Effector memory CD4-positive, alpha-beta T cell (primary cell): ENCODE data around the gene WDR36.
A peak's percentile ranks its signal among the peaks of the same experiment; 100 is the strongest.

ENCODE experiments used
- DNase-seq, 3 donors: peaks; one replicate each; pipeline ENCODE4 v3.0.0-alpha.2; 2020
- H3K27ac ChIP-seq: 2 replicates; pipeline ENCODE4 v1.7.0; 2013; ENCODE audit warnings: mild to moderate bottlenecking, low read length, moderate library complexity; ENCODE audit not compliant: insufficient read depth, poor library complexity, severe bottlenecking
- H3K27me3 ChIP-seq: replicated peaks from 2 replicates; pipeline ENCODE4 v1.7.0; 2013; ENCODE audit warnings: mild to moderate bottlenecking, low read length; ENCODE audit not compliant: insufficient read depth, control insufficient read depth, poor library complexity, severe bottlenecking
- H3K36me3 ChIP-seq: 2 replicates; pipeline ENCODE4 v1.7.0; 2013; ENCODE audit warnings: mild to moderate bottlenecking, low read length, moderate library complexity; ENCODE audit not compliant: control insufficient read depth, insufficient read depth
- H3K4me1 ChIP-seq: 2 replicates; pipeline ENCODE4 v1.7.0; 2013; ENCODE audit warnings: low read length, mild to moderate bottlenecking; ENCODE audit not compliant: control insufficient read depth, insufficient read depth, poor library complexity, severe bottlenecking
- H3K4me3 ChIP-seq: 2 replicates; pipeline ENCODE4 v1.7.0; 2013; ENCODE audit warnings: low read length, low read depth, mild to moderate bottlenecking; ENCODE audit not compliant: insufficient read depth, poor library complexity, severe bottlenecking
- H3K9me3 ChIP-seq: 2 replicates; pipeline ENCODE4 v1.7.0; 2013; ENCODE audit warnings: mild to moderate bottlenecking, low read length, moderate library complexity; ENCODE audit not compliant: control insufficient read depth
- total RNA-seq, 3 donors: gene quantifications; one replicate each; lab custom pipeline; 2026; lab: John Stamatoyannopoulos, UW

The WDR36 gene
- total RNA-seq = 38.5 to 49.6 (median 46.1) reads per million in 3 donors

GRCh38 chr5:111092062-111092853, at the start of gene WDR36:
Gene WDR36, plus strand, starts transcription at chr5:111092348. Its CDS starts 109 bp downstream, at chr5:111092457.
- Histone ChIP-seq H3K27ac (peak within 1 kb of the TSS; percentile 85), H3K27me3 (no peaks in the 10 kb centered on the region), H3K36me3 (peaks cover 8% of the 10 kb centered on the region), H3K4me3 (peak within 1 kb of the TSS; percentile 95), H3K9me3 (no peaks in the 10 kb centered on the region), H3K4me1 (peaks cover 10% of the 10 kb centered on the region)
- DNase-seq = peak; percentile 68 to 78 (median 77)

DNA sequence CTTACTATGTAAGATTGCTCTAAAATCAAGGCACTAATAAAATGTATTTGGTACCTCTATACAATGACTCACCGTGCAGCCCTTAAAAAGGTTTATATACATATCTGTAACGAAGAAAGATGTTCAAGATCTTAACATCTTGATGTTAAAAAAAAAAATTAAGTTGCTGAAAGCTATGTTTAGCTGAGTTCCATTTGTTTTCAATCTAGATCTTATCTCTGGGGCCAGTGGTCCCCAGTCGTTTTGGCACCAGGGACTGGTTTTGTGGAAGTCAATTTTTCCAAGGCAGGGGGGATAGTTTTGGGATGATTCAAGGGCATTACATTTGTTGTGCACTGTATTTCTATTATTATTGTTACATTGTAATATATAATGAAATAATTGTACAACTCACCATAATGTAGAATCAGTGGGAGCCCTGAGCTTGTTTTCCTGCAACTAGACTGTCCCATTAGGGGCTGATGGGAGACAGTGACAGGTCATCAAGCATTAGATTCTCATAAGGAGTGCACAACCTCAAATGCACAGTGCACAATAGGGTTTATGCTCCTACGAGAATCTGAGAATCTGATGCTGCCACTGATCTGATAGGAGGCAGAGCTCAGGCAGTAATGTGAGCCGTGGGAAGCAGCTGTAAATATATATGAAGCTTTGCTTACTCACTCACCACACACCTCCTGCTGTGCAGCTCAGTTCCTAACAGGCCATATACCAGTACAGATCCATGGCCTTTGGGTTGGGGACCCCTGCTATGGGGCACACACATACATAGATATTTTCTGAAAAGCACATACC, 48.2 kb upstream of the WDR36 start:
- Histone ChIP-seq H3K4me3 (no peak overlapping the region), H3K27me3 (no peaks in the 10 kb centered on the region), H3K9me3 (no peaks in the 10 kb centered on the region), H3K27ac (no peak overlapping the region), H3K4me1 (no peaks in the 10 kb centered on the region), H3K36me3 (no peaks in the 10 kb centered on the region)
- no peak for DNase-seq

- Histone ChIP-seq H3K9me3 (no peaks in the 10 kb centered on the region), H3K27ac (no peak overlapping the region), H3K36me3 (no peaks in the 10 kb centered on the region), H3K4me1 (no peaks in the 10 kb centered on the region), H3K4me3 (no peak overlapping the region), H3K27me3 (peaks cover 7% of the 10 kb centered on the region)
- no peak for DNase-seq
These were observed 34.1 kb upstream of the WDR36 start for GRCh38 chr5:111058064-111058463.

DNA sequence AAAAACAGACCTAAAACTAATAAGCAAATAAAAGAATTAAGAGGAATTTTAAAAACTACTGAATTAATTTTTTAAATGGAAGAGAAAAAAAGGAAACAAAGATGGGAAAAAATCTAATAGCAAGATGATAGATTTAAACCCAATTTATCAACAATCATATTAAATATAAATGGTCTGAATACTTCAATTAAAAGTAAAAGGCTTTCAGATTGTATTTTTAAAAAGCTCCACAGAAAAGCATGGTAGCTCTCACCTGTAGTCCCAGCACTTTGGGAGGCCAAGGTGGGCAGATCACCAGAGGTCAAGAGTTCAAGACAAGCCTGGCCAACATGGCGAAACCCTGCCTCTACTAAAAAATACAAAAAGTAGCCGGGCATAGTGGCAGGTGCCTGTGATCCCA, 32.0 kb upstream of the WDR36 start:
- no peak overlapping the region for H3K4me3 ChIP-seq
- H3K9me3 ChIP-seq = no peaks in the 10 kb centered on the region
- H3K27ac ChIP-seq = no peak overlapping the region
- H3K27me3 ChIP-seq = peaks cover 7% of the 10 kb centered on the region
- no peak for DNase-seq
- no peaks in the 10 kb centered on the region for H3K36me3 ChIP-seq
- H3K4me1 ChIP-seq = no peaks in the 10 kb centered on the region

DNA sequence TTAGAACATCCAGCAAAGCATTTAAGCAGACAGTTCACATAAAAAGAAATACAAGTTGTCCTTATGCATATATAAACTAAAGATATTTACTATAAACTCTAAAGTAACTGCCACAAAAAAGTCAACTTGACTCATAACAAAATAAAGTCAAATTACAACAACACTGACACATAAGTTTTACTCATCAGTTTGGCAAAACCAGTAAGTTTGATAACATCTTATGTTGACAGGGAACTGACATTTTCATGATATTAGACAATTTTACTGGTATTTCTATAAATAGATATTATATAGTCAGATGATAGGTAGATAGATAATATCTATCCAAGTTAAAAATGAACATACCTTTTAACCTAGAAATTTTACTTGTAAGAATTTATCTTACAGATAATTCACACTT, 30.5 kb upstream of the WDR36 start:
- no peaks in the 10 kb centered on the region for H3K4me1 ChIP-seq
- DNase-seq = no peak
- no peak overlapping the region for H3K4me3 ChIP-seq

DNA sequence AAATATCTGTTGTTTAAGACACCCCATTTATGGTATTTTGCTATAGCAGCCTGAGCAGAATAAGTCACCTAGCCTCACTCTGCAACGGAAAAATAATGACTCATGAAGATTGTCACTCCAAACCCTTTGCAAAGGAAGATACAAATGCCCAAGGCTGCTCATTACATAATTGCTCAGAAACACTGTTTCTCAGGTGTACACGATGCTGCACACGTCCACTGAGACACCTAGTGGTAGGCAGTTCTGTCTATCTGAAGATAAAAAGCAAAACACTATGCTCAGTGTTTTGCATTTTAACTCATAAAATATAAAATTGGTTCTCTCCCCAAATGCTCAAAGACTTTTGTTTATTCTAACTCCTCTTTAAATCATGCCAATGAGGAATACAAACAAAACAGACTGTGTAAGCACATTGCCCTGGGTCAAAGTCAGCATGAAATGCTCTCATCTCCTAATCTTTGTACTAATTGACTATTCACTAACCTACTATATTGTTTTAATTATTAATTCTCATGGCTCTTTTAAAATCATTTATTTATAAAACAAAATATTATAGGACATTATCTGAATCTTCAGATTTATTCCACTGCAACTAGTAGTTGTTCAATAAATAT, 28.3 kb upstream of the WDR36 start:
- H3K36me3 ChIP-seq = no peaks in the 10 kb centered on the region
- DNase-seq = no peak
- H3K27ac ChIP-seq = no peak overlapping the region
- peaks cover 13% of the 10 kb centered on the region for H3K27me3 ChIP-seq
- H3K4me1 ChIP-seq = no peaks in the 10 kb centered on the region
- no peak overlapping the region for H3K4me3 ChIP-seq
- H3K9me3 ChIP-seq = no peaks in the 10 kb centered on the region

More for the DNA sequence above, 30.5 kb upstream of the WDR36 start:
- no peaks in the 10 kb centered on the region for H3K36me3 ChIP-seq
- no peak overlapping the region for H3K27ac ChIP-seq
- H3K27me3 ChIP-seq = peaks cover 7% of the 10 kb centered on the region
- H3K9me3 ChIP-seq = no peaks in the 10 kb centered on the region

DNA sequence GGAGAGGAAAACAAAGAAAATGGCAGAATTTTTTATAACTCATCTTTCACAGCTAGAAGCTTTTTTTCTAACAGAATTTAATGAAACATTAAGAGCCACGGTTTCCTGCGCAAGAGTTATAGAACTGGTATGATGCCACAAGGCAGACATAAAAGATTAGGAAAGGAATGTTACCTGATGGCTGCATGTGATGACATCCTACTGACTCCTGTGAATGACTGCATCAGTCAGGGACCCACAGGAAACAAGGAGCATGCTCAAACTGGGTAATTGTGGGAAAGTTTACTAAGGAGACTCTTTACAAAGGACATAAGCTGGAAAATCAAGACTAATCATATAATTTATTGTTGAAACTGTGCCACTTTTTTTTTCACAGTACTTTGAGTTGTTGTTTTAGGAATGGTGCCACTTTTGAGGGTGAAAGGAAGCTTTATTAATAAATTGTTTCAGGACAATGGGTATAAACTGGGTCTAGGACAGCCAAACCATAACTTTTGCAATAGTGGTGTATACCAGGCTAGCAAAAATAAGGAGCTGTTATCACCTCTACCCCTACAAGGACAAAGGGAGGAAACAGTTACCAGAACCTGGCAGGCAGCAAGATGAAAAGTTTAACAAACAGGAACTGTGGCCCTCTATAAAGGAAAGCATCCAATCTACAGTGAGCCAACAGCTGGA, 25.7 kb upstream of the WDR36 start:
- Histone ChIP-seq H3K36me3 (no peaks in the 10 kb centered on the region), H3K4me1 (peaks cover 7% of the 10 kb centered on the region), H3K4me3 (no peak overlapping the region), H3K9me3 (no peaks in the 10 kb centered on the region), H3K27me3 (peaks cover 26% of the 10 kb centered on the region), H3K27ac (no peak overlapping the region)
- no peak for DNase-seq

DNA sequence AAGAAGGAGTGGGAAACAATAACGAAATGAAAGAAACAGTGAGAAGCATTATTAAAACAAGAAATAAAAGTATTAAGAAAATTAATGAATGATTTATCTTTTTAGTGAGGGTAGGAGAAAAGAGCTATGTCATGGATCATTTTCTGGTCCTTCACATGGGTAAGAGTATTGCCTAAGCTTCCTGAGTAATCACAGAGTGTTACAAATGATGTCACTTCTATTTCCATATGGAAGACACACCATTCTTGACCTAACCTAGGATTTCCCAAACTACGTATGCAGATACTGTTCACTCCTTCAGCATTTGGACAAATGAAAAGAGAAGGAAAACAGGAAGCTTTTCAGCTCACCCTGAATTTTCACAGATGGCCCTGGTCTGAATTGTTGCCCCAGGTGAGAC, 23.9 kb upstream of the WDR36 start:
- H3K36me3 ChIP-seq = no peaks in the 10 kb centered on the region
- H3K27ac ChIP-seq = no peak overlapping the region
- H3K4me1 ChIP-seq = peaks cover 10% of the 10 kb centered on the region
- no peak overlapping the region for H3K4me3 ChIP-seq
- H3K27me3 ChIP-seq = peaks cover 29% of the 10 kb centered on the region
- no peaks in the 10 kb centered on the region for H3K9me3 ChIP-seq
- DNase-seq = no peak

DNA sequence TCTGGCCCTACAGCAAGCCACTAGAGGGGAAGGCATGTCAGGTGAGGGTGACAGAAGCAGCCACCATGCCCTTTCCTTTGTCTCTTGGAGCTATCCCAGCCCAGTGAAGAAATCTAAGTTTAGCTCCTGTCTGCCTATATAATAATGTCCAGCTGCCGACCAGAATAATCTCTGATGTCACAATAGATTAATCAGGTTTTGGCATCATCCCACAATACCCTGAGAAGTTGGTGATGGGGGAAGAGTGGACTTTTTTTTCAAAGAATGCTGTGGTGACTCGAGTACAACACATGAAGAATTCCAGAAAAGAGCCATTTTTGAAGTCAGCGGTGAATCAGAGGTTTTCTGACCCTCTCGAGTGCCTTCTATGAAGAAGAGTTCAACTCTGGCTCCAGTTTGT, 22.3 kb upstream of the WDR36 start:
- no peak overlapping the region for H3K4me3 ChIP-seq
- no peak overlapping the region for H3K27ac ChIP-seq
- no peak for DNase-seq
- no peaks in the 10 kb centered on the region for H3K36me3 ChIP-seq
- H3K27me3 ChIP-seq = peaks cover 29% of the 10 kb centered on the region
- peaks cover 10% of the 10 kb centered on the region for H3K4me1 ChIP-seq
- H3K9me3 ChIP-seq = no peaks in the 10 kb centered on the region
